Mammary epithelial cell (primary cell): ENCODE data around the gene LSM8.

ENCODE experiments used
- CTCF ChIP-seq, 2 donors: IDR thresholded peaks in 1 of 2; conservative IDR thresholded peaks in 1 of 2; 2 replicates each; pipeline ENCODE4 v1.5.1; 2011 to 2012; ENCODE audit warnings: inconsistent platforms in 2 of 2, low read length in 2 of 2, mild to moderate bottlenecking in 2 of 2, control low read depth in 1 of 2, low read depth in 1 of 2; ENCODE audit not compliant: insufficient read depth in 1 of 2; ENCODE audit errors: extremely low read depth in 1 of 2
- EZH2 ChIP-seq: IDR thresholded peaks from 2 replicates; pipeline ENCODE4 v1.6.1; 2012; ENCODE audit warnings: low read length, inconsistent platforms, borderline replicate concordance

GRCh38 chr7:118152149-118152548 is 31.8 kb upstream of the LSM8 start:
- TF ChIP-seq CTCF (conservative IDR thresholded peaks at IDR 0.05 in 1 of 2, IDR thresholded peaks at IDR 0.05 in 1 of 2; ENCODE audit: extremely low read depth in 1 of 2, insufficient read depth in 1 of 2, low read depth in 1 of 2, low read length in 2 of 2) (no peak), EZH2 (no peak)
